ENCODE results near the gene TOM1L2.

TOM1L2 gene

DNA sequence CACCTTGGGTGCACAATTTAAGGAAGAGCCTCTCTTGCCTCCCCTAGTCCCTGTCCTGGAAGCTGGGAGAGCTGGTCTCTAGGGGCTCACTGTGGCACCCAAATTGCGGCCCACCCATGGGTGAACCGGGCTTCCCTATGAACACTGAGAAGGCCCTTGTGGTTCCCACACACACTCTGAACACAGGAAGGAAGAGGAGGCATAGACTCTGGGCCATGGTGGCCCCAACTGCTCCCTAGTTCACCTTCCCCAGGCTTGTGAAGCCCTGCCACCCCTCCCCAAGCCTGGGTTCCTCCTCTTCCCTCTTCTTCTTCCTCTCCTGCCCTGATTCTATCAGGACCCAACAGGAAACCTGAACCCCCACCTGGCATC lies 145.9 kb downstream of the TOM1L2 start:
- H3K4me2 ChIP-seq (ENCODE audit: low read depth, low read length) = no peak overlapping the region
- H3K9ac ChIP-seq (ENCODE audit: low read length) = no peak overlapping the region
- no peak overlapping the region for H3K4me3 ChIP-seq (ENCODE audit: low read length)
- peaks cover 16% of the 10 kb centered on the region; the same call in 1 of the 2 replicates for H3F3A ChIP-seq (ENCODE audit: insufficient read depth, low read length)
- peaks cover 77% of the 10 kb centered on the region for H3K79me2 ChIP-seq (ENCODE audit: low read length)
- H3K36me3 ChIP-seq (replicated peaks; ENCODE audit: insufficient read depth, low read length) = no peaks in the 10 kb centered on the region
- H3K27me3 ChIP-seq (replicated peaks; ENCODE audit: insufficient read depth, low read length) = no peaks in the 10 kb centered on the region
- no peak for DNase-seq
- no peaks in the 10 kb centered on the region for H3K9me2 ChIP-seq (replicated peaks; ENCODE audit: insufficient read depth, low read length)
- no peaks in the 10 kb centered on the region for H3K9me3 ChIP-seq (replicated peaks; ENCODE audit: insufficient read depth, low read length)
- TF ChIP-seq EZH2 (optimal IDR thresholded peaks at IDR 0.05; ENCODE audit: low read depth, low read length) (no peak), EZH2phosphoT487 (IDR thresholded peaks at IDR 0.05; ENCODE audit: low read length) (no peak)
- TF ChIP-seq, protein P1, sequence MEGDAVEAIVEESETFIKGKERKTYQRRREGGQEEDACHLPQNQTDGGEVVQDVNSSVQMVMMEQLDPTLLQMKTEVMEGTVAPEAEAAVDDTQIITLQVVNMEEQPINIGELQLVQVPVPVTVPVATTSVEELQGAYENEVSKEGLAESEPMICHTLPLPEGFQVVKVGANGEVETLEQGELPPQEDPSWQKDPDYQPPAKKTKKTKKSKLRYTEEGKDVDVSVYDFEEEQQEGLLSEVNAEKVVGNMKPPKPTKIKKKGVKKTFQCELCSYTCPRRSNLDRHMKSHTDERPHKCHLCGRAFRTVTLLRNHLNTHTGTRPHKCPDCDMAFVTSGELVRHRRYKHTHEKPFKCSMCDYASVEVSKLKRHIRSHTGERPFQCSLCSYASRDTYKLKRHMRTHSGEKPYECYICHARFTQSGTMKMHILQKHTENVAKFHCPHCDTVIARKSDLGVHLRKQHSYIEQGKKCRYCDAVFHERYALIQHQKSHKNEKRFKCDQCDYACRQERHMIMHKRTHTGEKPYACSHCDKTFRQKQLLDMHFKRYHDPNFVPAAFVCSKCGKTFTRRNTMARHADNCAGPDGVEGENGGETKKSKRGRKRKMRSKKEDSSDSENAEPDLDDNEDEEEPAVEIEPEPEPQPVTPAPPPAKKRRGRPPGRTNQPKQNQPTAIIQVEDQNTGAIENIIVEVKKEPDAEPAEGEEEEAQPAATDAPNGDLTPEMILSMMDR (IDR thresholded peaks at IDR 0.05; ENCODE audit: low read length) = no peak
- H4K20me1 ChIP-seq (ENCODE audit: insufficient read depth, low read length) = no peaks in the 10 kb centered on the region
- H2AFZ ChIP-seq (ENCODE audit: low read length) = no peak overlapping the region
- H3K4me1 ChIP-seq (ENCODE audit: low read length) = peaks cover 47% of the 10 kb centered on the region
- no peak overlapping the region for H3K27ac ChIP-seq (ENCODE audit: low read length)

DNA sequence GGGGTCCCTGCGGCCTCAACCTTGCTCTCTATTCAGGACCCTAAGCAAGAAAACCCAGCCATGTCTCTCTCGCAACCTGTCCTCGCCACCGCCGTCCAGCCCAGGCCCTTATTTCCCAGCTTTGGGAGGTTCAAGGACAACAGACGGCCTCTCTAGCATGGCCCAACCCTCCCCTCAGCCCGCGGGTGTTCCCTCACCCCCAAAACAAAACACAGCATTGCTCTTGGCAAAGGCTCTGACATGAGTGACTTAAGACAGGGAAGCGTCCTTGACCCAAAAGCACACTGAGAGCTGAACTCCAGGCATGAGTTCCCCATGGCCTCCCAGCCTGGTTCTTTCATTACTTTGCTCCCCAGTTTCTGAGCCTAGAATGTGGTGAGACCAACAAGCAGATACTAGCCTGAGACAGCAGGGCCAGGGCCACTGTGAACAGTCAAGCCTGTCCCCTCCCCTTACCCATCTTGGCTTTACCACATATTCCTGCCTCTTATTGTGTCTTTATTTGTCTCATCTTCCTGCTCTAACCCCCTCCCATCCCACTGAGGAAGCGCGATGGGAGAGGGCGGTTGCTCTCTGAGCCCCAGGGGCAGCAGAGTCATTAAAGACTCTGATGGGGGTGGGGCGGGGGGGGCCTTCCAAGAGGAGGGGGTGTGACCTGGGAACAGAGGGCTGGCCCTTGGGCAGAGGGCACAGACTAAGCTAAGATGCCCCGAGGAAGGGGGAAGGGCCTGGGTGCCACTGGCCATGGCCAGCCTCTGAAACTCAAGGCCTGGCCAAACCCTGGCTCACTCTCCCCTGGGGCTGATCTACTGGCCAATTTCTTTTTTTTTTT lies 147.2 kb downstream of the TOM1L2 start:
- Histone ChIP-seq H2AFZ (ENCODE audit: low read length) (no peak overlapping the region), H3K79me2 (ENCODE audit: low read length) (peaks cover 77% of the 10 kb centered on the region), H3K27me3 (replicated peaks; ENCODE audit: insufficient read depth, low read length) (no peaks in the 10 kb centered on the region), H3K9me2 (replicated peaks; ENCODE audit: insufficient read depth, low read length) (no peaks in the 10 kb centered on the region), H4K20me1 (ENCODE audit: insufficient read depth, low read length) (no peaks in the 10 kb centered on the region; the same call in 1 of the 2 replicates), H3K9me3 (replicated peaks; ENCODE audit: insufficient read depth, low read length) (no peaks in the 10 kb centered on the region), H3F3A (ENCODE audit: insufficient read depth, low read length) (peaks cover 12% of the 10 kb centered on the region; the same call in 1 of the 2 replicates), H3K9ac (ENCODE audit: low read length) (no peak overlapping the region), H3K36me3 (replicated peaks; ENCODE audit: insufficient read depth, low read length) (no peaks in the 10 kb centered on the region), H3K4me2 (ENCODE audit: low read depth, low read length) (peak overlapping the region; percentile 84; the same call in 1 of the 2 replicates), H3K4me3 (ENCODE audit: low read length) (no peak overlapping the region), H3K4me1 (ENCODE audit: low read length) (peaks cover 47% of the 10 kb centered on the region), H3K27ac (ENCODE audit: low read length) (peak overlapping the region; percentile 63; the same call in 1 of the 2 replicates)
- TF ChIP-seq, protein P1 (IDR thresholded peaks at IDR 0.05; ENCODE audit: low read length) = no peak
- TF ChIP-seq EZH2phosphoT487 (IDR thresholded peaks at IDR 0.05; ENCODE audit: low read length) = no peak
- no peak for TF ChIP-seq EZH2 (optimal IDR thresholded peaks at IDR 0.05; ENCODE audit: low read depth, low read length)
- DNase-seq = no peak

DNA sequence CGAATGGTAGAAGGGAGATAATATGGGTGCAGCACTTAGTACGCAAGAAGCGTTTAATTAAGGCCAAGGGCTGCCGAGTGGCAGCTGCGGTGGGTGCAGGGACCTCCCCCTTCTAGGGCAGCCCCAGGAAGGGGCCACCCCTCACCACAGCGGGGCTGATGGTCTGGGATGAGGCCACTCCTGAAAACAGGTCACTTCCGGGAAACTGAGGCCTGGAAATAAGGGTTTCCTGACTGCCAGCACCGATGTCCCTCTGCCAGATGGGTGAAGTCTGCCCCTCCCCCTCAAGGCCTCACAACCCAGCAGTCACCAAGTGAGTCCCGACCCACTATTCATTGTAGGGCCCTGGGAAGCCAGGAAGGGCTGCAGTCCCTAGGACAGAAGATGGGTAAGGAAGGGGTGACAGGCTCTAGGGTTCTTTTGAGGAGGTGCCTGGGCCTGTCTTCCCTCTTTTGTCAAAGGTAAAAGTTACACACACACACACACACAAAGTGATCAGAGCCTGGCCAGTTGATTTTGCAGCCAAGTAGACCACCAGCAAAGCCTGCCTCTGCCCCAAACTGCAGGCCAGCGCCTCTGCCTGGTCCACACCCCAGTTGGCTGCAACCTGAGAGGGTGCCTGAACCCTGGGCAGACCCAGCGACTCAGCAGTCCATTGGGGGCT lies 147.9 kb downstream of the TOM1L2 start:
- Histone ChIP-seq H3K36me3 (replicated peaks; ENCODE audit: insufficient read depth, low read length) (no peaks in the 10 kb centered on the region), H4K20me1 (ENCODE audit: insufficient read depth, low read length) (no peaks in the 10 kb centered on the region; the same call in 1 of the 2 replicates), H3K9me3 (replicated peaks; ENCODE audit: insufficient read depth, low read length) (no peaks in the 10 kb centered on the region), H3K27me3 (replicated peaks; ENCODE audit: insufficient read depth, low read length) (no peaks in the 10 kb centered on the region), H3K9me2 (replicated peaks; ENCODE audit: insufficient read depth, low read length) (no peaks in the 10 kb centered on the region), H2AFZ (ENCODE audit: low read length) (peak overlapping the region; percentile 39; the same call in 1 of the 2 replicates), H3K4me3 (ENCODE audit: low read length) (peak overlapping the region; percentile 29), H3K79me2 (ENCODE audit: low read length) (peaks cover 79% of the 10 kb centered on the region), H3K4me1 (ENCODE audit: low read length) (peaks cover 40% of the 10 kb centered on the region), H3K27ac (ENCODE audit: low read length) (peak overlapping the region; percentile 63; the same call in 1 of the 2 replicates), H3K9ac (ENCODE audit: low read length) (peak overlapping the region; percentile 52), H3K4me2 (ENCODE audit: low read depth, low read length) (peak overlapping the region; percentile 84), H3F3A (ENCODE audit: insufficient read depth, low read length) (peaks cover 5% of the 10 kb centered on the region; the same call in 1 of the 2 replicates)
- TF ChIP-seq, protein P1 (IDR thresholded peaks at IDR 0.05; ENCODE audit: low read length) = no peak
- TF ChIP-seq EZH2phosphoT487 (IDR thresholded peaks at IDR 0.05; ENCODE audit: low read length) (no peak), EZH2 (optimal IDR thresholded peaks at IDR 0.05; ENCODE audit: low read depth, low read length) (no peak)
- DNase-seq = no peak

All from MM.1S (cell line).